RCC 7860 (cell line): ENCODE results near the gene DMRTB1.

Source experiments
- DNase-seq: peaks from one replicate; pipeline ENCODE4 v3.0.0-alpha.2; 2015; ENCODE audit warnings: low spot score
- FAIRE-seq: peaks from 2 replicates; lab custom pipeline; 2012; peaks lifted over from hg19 to GRCh38; lab: Jason Lieb, UNC

The DMRTB1 gene

DNA sequence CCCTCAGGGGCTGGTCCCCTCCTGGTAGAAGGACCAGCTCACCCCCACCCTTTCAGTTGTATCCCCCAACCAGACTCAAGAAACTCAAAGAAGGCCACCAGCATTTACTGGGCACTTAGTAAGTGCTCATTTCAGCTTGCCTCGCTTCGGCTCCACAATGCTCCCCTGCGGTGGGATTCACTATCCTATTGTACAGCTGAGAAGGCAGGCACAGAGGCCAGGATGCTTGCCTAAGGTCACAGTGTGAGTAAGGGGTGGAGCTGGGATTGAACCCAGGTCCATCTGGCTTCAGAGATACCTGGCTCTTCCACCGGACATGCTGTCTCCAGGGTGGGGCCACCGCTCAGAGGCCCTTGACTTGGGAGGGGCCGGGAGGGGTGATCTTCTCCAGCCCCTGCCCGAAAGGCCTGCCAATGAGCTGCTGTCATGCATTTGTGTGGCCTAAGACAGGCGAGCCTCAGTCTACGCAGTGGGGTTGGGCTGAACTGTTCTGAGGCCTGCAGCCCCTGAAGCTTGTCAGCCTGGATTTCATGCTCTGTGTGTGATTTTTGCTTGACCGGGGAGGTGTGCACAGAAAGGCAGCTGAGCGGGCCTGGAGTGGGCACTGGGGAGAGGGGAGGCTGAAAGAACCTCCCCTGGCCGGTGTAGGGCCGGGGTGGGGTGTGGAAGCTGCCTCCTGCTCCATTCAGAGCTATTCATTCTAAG is 48.1 kb downstream of the DMRTB1 start:
- DNase-seq (no peak), FAIRE-seq (no peak)

DNA sequence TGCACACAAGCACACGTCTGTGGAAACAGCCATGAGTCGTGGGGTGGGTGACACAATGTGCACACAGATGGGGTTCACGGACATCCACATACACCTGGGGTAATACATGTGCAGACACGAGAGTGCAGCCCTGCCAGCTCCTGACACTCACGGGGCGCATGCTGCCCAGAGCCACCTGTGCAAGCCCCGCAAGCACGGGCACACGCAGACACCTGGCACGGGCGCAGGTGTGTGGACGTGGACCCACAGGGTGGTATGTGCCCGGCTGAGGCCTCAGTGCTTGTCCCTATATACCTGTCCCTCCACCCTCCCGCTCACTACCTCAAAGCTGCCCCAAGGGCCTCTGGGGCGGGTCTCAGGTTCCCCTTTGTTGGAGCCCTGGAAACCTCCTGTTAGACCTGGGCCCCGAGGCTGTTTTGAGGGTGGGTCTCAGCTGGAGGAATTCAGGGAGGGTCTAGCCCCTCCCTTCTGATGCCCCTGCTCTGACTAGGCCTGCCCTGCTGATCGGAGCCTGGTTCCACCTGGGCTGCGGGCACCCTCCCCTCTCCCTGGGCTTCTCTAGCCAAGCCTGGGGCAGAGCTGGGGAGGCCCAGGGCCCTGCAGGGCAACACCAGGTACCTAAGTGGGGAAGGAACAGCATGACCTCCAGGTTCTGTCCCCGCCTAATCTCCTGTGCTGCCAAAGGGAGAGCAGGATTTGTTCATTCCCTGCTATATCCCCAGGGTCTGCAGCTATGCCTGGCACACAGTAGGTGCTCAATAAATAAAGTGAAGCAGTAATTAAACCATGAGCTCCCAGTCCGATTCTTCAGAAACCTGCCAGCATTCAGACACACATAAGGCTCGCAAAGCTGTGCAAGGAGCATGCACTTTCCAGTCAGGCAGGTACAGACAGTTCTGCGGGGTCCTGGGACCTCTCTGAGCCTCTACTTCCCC is 49.1 kb downstream of the DMRTB1 start:
- FAIRE-seq = no peak
- no peak for DNase-seq

DNA sequence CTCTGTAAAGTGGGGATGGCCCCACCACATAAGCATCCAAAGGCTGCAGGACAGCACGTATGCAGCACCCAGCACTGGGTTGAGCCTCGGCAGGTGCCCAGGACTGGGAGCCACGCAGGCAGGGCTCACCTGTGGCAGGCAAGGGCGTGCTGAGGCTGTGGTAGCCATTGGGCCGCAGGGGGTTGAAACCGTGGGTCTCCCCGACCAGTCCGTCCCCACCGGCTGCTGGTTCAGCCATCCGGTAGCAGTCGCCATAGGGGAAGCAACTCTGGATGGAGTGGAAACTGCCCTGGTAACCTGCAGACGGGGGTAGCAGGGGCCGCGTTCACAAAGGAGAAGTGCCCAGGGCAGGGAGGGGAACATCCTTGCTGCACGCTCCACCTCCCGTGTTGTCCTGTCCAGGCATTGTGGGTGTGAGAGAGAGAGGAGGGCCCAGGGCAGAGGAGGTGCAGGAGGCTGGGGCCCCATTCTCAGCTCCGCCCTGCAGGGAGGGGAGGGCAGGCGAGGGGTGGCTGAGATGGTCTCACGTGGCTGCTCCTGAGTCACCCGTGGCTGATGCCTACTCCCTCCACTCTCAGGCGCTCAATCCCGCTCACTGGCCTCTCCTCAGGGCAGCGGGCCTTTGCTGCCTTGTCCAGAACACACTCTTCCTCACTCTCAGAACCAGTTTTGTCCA is 49.9 kb downstream of the DMRTB1 start:
- peak; percentile 72 for DNase-seq
- FAIRE-seq = peak; percentile 68

DNA sequence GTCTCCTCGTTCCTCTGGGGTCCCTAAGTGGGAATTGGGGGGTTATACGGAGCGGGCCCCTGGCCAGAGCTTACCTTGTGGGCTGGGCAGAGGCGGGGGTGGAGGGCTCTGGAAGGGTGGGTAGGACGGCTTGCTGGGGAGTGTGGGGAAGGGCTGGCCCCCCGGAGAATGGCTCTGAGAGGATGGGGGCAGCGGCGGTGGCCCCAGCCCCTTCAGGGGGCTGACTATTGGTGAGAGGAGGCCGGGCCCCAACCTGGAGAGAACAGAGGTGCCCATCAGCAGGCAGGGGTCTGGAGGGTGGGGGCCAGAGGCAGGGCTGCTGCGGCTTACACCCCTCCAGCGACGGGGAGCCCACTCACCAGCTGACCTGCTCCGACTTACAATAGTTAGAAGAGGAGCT is 50.6 kb downstream of the DMRTB1 start:
- DNase-seq = no peak
- no peak for FAIRE-seq

DNA sequence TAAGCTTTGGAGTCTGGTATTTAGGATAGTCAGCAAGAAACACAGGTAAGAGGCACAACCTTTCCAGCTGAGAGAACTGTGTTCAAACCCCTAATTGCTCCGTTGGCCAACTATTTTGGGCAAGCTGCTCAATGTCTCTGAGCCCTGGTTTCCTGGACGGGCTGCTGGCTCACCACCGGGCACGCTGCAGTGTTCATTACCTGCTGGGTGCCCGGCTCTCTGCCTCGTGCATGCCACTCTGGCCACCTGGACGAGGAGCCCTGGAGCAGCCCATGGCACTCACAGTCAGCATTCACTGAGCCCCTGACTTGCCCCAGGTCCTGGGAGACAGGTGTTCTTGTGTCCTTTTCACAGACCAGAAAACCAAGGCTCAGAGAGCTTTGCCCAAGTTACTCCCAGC is 51.0 kb downstream of the DMRTB1 start:
- FAIRE-seq (no peak), DNase-seq (no peak)

DNA sequence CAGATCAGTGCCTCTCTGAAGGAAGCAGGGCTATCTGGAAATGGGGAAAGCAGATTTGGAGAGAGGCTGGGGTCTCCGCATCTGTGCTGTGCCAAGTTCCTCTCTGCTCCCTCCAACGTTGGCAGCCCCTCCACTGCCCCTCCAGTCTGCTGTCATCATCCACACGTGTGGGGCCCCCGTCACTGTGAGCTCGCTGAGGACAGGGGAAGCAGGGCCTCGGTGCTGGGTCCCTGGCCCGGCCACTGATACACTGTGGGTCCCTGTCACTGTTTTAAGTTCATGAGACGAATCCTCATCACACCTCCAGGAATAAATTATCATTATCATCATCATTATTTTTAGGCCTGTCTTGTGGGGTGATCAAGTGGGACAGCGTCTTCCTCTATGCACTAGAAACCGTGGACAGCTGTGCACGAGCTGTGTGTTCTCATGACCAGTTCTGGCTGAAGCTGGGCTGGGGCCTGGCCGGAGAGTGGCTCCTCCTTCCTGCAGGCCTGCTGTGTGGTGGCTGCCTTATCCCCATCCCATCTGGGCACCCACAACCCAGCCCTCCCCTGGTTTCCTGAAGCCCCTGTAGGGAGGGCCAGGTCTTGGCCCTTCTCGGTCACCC is 52.2 kb downstream of the DMRTB1 start:
- no peak for DNase-seq
- FAIRE-seq = no peak

DNA sequence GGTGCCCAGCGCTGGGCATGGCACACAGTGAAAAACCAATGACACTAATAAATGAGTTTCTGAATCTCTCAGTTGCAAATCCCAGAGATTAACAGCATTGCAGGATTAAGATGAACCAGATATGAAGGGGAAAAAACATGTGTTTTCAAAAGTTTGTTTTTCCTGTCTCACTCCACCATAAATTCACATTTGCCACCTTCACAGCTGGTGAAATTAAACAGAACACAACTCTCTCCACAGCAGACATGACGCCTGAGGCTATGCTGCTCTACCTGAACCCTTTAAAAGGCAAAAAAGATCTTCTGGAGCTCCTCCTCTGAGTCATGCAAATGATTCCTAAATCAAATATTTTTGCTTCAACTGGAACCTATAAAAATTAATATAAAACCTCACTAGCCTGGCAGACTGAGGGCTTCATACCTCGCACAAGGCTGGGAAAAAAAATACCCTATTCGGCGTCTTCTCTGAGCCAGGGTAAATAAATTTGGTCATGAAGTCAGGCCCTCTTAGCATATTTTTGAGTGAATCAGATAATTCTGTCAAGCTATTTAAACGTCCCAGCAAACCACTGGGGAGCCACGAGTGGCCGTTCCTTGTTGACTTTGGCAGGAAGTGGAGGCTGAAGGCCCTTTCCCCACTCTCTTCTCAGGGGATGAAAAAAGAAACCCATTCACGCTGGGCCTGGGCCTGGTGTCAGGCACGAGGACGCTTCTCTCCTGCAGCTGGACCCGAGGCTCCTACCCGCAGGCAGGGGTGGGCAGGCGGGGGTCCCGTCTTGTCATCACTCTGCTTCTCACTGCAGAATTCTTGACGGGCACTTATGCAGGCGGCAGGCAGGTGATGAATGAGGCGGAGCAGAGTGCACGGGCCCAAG is 53.0 kb downstream of the DMRTB1 start:
- DNase-seq (no peak), FAIRE-seq (no peak)

DNA sequence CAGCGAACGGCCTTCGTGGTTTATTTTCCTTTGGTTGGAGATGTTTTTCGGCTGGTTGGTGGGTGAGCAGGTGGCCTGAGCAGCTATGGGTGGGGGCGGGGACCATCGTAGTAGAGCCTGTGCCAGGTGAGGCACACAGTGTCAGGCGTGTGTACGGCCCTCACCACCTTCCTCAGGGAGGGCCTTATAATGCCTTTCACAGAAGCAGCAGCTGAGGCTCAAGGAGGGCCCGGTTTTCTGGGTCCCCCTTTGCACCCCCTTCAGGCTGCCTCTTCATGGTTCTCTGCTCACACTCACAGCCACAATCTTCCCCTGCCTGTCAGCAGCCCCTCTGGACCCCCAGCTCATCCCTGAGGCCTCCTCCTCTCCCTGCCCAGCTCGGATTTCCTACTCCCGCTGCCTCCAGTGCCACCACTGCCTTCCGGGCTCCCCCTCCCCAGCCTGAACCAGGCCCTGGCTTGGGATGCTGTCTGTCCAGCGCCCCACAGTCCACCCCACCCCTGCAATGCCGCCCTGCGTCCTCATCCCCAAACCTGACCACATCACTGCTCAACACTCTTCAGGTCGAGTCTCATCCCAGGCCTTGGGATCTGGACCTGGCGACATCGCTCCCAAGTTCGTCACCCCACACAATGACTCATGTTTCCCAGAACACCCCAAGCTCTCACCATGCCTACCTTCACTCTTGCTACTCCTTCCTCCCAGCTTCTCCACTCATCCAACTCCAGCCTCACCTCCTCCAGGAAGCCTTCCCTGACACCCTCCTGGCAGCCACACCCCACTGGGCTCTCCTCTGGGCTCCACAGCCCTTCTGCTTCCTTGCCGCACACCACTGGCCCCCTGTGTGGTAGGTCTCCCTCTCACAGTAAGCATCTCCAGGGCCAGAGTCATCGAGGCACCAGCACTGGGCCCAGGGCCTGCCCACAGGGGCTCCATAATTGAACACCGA is 53.9 kb downstream of the DMRTB1 start:
- FAIRE-seq = no peak
- DNase-seq = no peak

DNA sequence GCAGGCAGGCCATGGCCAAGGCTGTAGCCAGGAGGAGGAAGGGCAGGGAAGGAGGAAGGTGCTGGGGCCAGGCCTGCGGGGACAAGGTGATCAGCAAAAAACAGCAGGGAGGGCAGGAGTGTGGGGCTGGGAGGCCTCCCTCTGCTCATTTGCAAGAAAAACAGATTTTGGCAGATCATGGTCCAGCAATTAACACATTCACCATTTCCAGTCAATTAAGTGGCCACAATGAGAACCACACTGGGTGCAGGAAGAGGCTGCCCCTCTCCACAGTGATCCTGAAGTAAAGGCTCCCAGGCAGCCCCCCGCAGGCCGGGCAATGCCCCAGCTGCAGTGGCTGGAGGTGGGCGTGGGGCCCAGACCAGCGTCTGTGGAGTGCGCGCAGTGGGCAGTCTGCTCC is 54.6 kb downstream of the DMRTB1 start:
- DNase-seq (no peak), FAIRE-seq (no peak)

DNA sequence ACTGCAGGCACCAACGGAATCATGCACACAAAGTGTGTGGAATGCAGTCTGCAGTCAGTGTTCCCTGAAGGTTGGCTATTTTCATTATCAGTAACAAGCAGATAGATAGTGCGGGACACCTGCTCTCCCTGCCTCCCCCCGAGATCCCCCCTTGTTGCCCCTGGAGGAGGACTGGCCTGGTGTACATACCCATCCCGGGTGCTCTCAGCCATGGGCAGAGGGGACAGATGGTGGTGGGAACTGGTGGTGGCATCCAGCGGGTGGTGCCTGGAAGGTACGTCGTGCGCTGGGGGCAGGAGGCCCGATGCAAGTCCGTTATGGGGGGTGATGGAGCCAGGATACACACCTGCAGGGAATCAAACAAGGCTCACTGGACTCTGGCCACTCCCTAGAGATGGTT is 55.2 kb downstream of the DMRTB1 start:
- FAIRE-seq (no peak), DNase-seq (no peak)

DNA sequence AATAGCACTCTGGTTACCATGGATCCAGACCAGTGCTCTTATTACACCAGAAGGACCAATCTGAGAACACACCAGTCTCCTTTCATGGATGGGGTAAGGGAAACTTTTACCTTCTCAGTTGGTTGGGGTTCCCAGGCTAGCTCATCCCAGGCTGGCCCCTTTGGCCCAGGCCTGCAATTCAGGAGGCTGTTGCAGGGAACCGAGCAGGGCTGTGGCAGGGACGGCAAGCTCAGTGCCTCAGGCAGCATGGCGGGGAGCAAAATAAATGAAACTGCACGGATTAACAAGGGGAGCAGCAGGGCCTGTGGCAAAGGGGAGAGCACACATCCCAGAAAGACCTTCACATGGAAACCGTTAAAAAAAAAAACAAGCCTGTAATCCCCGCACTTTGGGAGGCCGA is 57.0 kb downstream of the DMRTB1 start:
- DNase-seq (no peak), FAIRE-seq (no peak)
